Caco-2 (cell line): Measurements from ENCODE around the gene TCF7L1. TPM values are rescaled to one million over a fixed set of nuclear protein-coding genes. Genes with fewer than 3 reads are reported as not detected.
A peak's percentile ranks its signal among the peaks of the same experiment; 100 is the strongest.

ENCODE experiments used
- Bru-seq: library from RNA; stranded (reverse); fragments of 400-500 nt; gene quantifications from one replicate; lab custom pipeline; 2021; lab: Mats Ljungman, UMichigan
- BruChase-seq, 2 experiments: library from RNA; stranded (reverse); fragments of 400-500 nt; gene quantifications; one replicate each; lab custom pipeline; 2021; lab: Mats Ljungman, UMichigan
- BruUV-seq: library from RNA; stranded (reverse); fragments of 400-500 nt; replicated peaks from 2 replicates; lab custom pipeline; 2021; lab: Mats Ljungman, UMichigan
- CTCF ChIA-PET: fragments of 300-600 bp; sonication (Branson Sonifier 250); formaldehyde crosslinking; loops from one replicate; lab custom pipeline; 2022; ENCODE audit warnings: antibody characterized with exemption; lab: Charles Lee
- POLR2A ChIA-PET: fragments of 300-600 bp; sonication (Branson Sonifier 250); formaldehyde crosslinking; loops from one replicate; lab custom pipeline; 2022; ENCODE audit warnings: antibody characterized with exemption; lab: Charles Lee
- DNase-seq, 2 experiments: peaks; one replicate each; pipeline versions ENCODE4 v3.0.0 to v3.0.0-alpha.2; 2020 to 2022
- H3K27me3 ChIP-seq: replicated peaks from 2 replicates; pipeline ENCODE4 v1.6.0; 2011; ENCODE audit warnings: low read length; ENCODE audit not compliant: control insufficient read depth, insufficient read depth
- H3K36me3 ChIP-seq: 2 replicates; pipeline ENCODE4 v1.5.1; 2011; ENCODE audit warnings: low read length; ENCODE audit not compliant: control insufficient read depth, insufficient read depth
- H3K4me1 ChIP-seq: fragments of 250-450 bp; sonication (Bioruptor Pico); 2 replicates; pipeline ENCODE4 v1.5.1; 2020; ENCODE audit warnings: mild to moderate bottlenecking
- H3K4me3 ChIP-seq: 2 replicates; pipeline ENCODE4 v1.5.1; 2011; ENCODE audit warnings: low read depth, mild to moderate bottlenecking, control low read depth, low read length
- H3K9me3 ChIP-seq: fragments of 250-450 bp; sonication (Bioruptor Pico); 2 replicates; pipeline ENCODE4 v1.5.1; 2020; ENCODE audit warnings: mild to moderate bottlenecking, moderate library complexity
- H3K27ac Mint-ChIP-seq: one replicate; pipeline ENCODE4 v1.8.0; 2022; ENCODE audit warnings: mixed read lengths; ENCODE audit not compliant: unreplicated experiment
- H3K27me3 Mint-ChIP-seq: one replicate; pipeline ENCODE4 v1.8.0; 2022; ENCODE audit warnings: mixed read lengths; ENCODE audit not compliant: insufficient read depth, unreplicated experiment
- H3K36me3 Mint-ChIP-seq: one replicate; pipeline ENCODE4 v1.8.0; 2022; ENCODE audit warnings: mild to moderate bottlenecking, mixed read lengths; ENCODE audit not compliant: insufficient read depth, unreplicated experiment
- H3K4me1 Mint-ChIP-seq: one replicate; pipeline ENCODE4 v1.8.0; 2022; ENCODE audit warnings: low read depth, mixed read lengths; ENCODE audit not compliant: unreplicated experiment
- H3K4me3 Mint-ChIP-seq: one replicate; pipeline ENCODE4 v1.8.0; 2022; ENCODE audit warnings: mild to moderate bottlenecking, moderate library complexity, mixed read lengths; ENCODE audit not compliant: unreplicated experiment
- H3K9me3 Mint-ChIP-seq: one replicate; pipeline ENCODE4 v1.8.0; 2022; ENCODE audit warnings: mixed read lengths; ENCODE audit not compliant: unreplicated experiment
- CTCF ChIP-seq, 2 experiments: fragments of 200-600 bp in 1 of 2; IDR thresholded peaks; 1 replicate in 1 of 2; 2 replicates in 1 of 2; pipeline versions ENCODE4 v1.5.1 to v1.8.0; 2011 to 2022; ENCODE audit warnings: antibody characterized with exemption in 1 of 2, control low read depth in 1 of 2, inconsistent platforms in 1 of 2, low read depth in 1 of 2, low read length in 1 of 2, mild to moderate bottlenecking in 1 of 2, moderate library complexity in 1 of 2; ENCODE audit not compliant: insufficient read depth in 1 of 2, severe bottlenecking in 1 of 2, unreplicated experiment in 1 of 2
- intact Hi-C: fragments of 100-400 bp; cut with micrococcal nuclease; formaldehyde crosslinking; loops from one replicate; pipeline ENCODE4 v1.10.0; 2022; ENCODE audit not compliant: unreplicated experiment
- long read RNA-seq: library from polyadenylated mRNA; stranded (forward); transcript quantifications from one replicate; pipeline ENCODE4 v2.0.0, GENCODE V29; 2022
- total RNA-seq: library from RNA; stranded (reverse); gene quantifications from 2 replicates; pipeline ENCODE4 v1.2.3, GENCODE V29; 2022

The TCF7L1 gene, protein sequence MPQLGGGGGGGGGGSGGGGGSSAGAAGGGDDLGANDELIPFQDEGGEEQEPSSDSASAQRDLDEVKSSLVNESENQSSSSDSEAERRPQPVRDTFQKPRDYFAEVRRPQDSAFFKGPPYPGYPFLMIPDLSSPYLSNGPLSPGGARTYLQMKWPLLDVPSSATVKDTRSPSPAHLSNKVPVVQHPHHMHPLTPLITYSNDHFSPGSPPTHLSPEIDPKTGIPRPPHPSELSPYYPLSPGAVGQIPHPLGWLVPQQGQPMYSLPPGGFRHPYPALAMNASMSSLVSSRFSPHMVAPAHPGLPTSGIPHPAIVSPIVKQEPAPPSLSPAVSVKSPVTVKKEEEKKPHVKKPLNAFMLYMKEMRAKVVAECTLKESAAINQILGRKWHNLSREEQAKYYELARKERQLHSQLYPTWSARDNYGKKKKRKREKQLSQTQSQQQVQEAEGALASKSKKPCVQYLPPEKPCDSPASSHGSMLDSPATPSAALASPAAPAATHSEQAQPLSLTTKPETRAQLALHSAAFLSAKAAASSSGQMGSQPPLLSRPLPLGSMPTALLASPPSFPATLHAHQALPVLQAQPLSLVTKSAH
- total RNA-seq (27.7 and 29.0 TPM in 2 replicates), Bru-seq, nascent RNA (percentile 73 among the genes with signal in this experiment), BruChase-seq, experiment 1, labeled RNA remaining after a 2-hour chase (percentile 69 among the genes with signal in this experiment), BruChase-seq, experiment 2, labeled RNA remaining after a 6-hour chase (percentile 71 among the genes with signal in this experiment)
- long read RNA-seq, transcript TCF7L1-201 (12 exons, 2,968 nt), result major isoform, 18 of 49 reads
- long read RNA-seq, partial matches to known transcripts, result 25 of 49 reads
- long read RNA-seq, other reads (novel, unspliced or antisense), result 6 of 49 reads

GRCh38 chr2:85132834-85133637, at the start of gene TCF7L1:
Gene TCF7L1, plus strand, starts transcription at chr2:85133392. Its CDS starts 293 bp downstream, at chr2:85133685.
- no peaks in the 10 kb centered on the region for H3K27me3 ChIP-seq
- no peaks in the 10 kb centered on the region for H3K9me3 Mint-ChIP-seq
- CTCF ChIA-PET, result interaction anchor here (0.6 to 2.1 kb wide), 19 partner anchors 10 to 419 kb away, joined by 3 to 18 read pairs (median 5); no protein-coding TSS in a partner anchor

DNA sequence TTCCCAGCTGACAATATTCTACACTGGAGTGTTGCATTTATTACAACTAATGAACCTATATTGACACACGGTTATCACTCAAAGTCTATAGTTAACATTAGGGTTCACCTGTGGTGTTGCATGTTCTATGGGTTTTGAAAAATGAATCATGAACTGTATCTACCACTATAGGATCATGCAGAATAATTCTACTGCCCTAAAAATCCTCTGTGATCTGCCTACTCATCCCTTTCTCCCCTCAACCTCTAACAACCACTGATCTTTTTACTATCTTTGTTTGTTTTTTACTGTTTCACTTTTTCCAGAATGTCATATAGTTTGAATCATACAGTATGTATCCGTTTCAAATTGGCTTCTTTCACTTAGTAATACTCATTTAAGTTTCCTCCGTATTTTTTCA, 47.6 kb upstream of the TCF7L1 start:
- ChIA-PET CTCF (no interaction called here), POLR2A (no interaction called here)
- intact Hi-C loops, result no loop called here
- Histone ChIP-seq H3K9me3 (no peaks in the 10 kb centered on the region), H3K36me3 (no peaks in the 10 kb centered on the region), H3K4me3 (no peak overlapping the region), H3K4me1 (no peaks in the 10 kb centered on the region), H3K27me3 (no peaks in the 10 kb centered on the region)
- no peak for TF ChIP-seq CTCF (IDR thresholded peaks at IDR 0.05; ENCODE audit: insufficient read depth in 1 of 2, low read depth in 1 of 2, low read length in 1 of 2, severe bottlenecking in 1 of 2, unreplicated experiment in 1 of 2)
- Mint-ChIP-seq H3K4me3 (no peak overlapping the region), H3K27me3 (peaks cover 15% of the 10 kb centered on the region), H3K4me1 (no peaks in the 10 kb centered on the region), H3K27ac (no peak overlapping the region), H3K36me3 (no peaks in the 10 kb centered on the region), H3K9me3 (no peaks in the 10 kb centered on the region)
- no TSS peak for BruUV-seq
- DNase-seq, result no peak

More at GRCh38 chr2:85132834-85133637, at the start of gene TCF7L1:
- Mint-ChIP-seq H3K27ac (peak within 1 kb of the TSS; percentile 79), H3K27me3 (no peaks in the 10 kb centered on the region), H3K4me1 (no peaks in the 10 kb centered on the region), H3K4me3 (peak within 1 kb of the TSS; percentile 95), H3K36me3 (peaks cover 7% of the 10 kb centered on the region)
- intact Hi-C loops, result loop anchor here (1.0 kb wide), 6 partner anchors 57 to 165 kb away; no protein-coding TSS in a partner anchor
- DNase-seq, result peak; percentile 84 to 94
- no TSS peak for BruUV-seq
- Histone ChIP-seq H3K36me3 (no peaks in the 10 kb centered on the region), H3K4me3 (peak within 1 kb of the TSS; percentile 95), H3K9me3 (no peaks in the 10 kb centered on the region), H3K4me1 (peaks cover 21% of the 10 kb centered on the region)
- TF ChIP-seq CTCF (IDR thresholded peaks at IDR 0.05; ENCODE audit: insufficient read depth in 1 of 2, low read depth in 1 of 2, low read length in 1 of 2, severe bottlenecking in 1 of 2, unreplicated experiment in 1 of 2), result peak; percentile 93 to 97
- POLR2A ChIA-PET, result interaction anchor here (0.6 to 2.0 kb wide), 4 partner anchors 11 to 428 kb away, joined by 3 to 11 read pairs (median 6); partner anchors contain the start of gene GGCX
